ENCODE measurements around the gene IRAK3. TPM values are rescaled to one million over a fixed set of nuclear protein-coding genes. Genes with fewer than 3 reads are reported as not detected.

IRAK3 gene
- total and polyA plus RNA-seq, 8 donors, result 18.5 to 71.7 (median 35.7) TPM

GRCh38 chr12:66273147-66273546, 84.1 kb downstream of the IRAK3 start:
- no peak overlapping the region for H3K4me3 ChIP-seq
- H3K4me1 ChIP-seq, result peaks cover 0 to 20% of the 10 kb centered on the region in 2 donors
- no peak for ATAC-seq
- no peak for TF ChIP-seq CTCF (IDR thresholded peaks at IDR 0.05)
- H3K36me3 ChIP-seq, result no peaks in the 10 kb centered on the region
- no peaks in the 10 kb centered on the region for H3K9me3 ChIP-seq
- intact Hi-C loops (cut with DNase I), result loop anchor here in 1 of 2 donors (10.0 kb wide), 1 partner anchor 132 kb away; no protein-coding TSS in a partner anchor
- H3K27ac ChIP-seq, result no peak overlapping the region
- DNase-seq, result no peak
- no peaks in the 10 kb centered on the region for H3K27me3 ChIP-seq

- intact Hi-C loops (cut with DNase I), result loop anchor here in 1 of 2 donors (10.0 kb wide), 1 partner anchor 130 kb away; no protein-coding TSS in a partner anchor
- Histone ChIP-seq H3K27me3 (no peaks in the 10 kb centered on the region), H3K4me3 (no peak overlapping the region), H3K36me3 (no peaks in the 10 kb centered on the region), H3K9me3 (no peaks in the 10 kb centered on the region), H3K4me1 (peaks cover 0 to 14% of the 10 kb centered on the region in 2 donors), H3K27ac (no peak overlapping the region)
- ATAC-seq (no peak), DNase-seq (no peak)
- no peak for TF ChIP-seq CTCF (IDR thresholded peaks at IDR 0.05)
Measured at GRCh38 chr12:66275040-66275439, 86.0 kb downstream of the IRAK3 start.

DNA sequence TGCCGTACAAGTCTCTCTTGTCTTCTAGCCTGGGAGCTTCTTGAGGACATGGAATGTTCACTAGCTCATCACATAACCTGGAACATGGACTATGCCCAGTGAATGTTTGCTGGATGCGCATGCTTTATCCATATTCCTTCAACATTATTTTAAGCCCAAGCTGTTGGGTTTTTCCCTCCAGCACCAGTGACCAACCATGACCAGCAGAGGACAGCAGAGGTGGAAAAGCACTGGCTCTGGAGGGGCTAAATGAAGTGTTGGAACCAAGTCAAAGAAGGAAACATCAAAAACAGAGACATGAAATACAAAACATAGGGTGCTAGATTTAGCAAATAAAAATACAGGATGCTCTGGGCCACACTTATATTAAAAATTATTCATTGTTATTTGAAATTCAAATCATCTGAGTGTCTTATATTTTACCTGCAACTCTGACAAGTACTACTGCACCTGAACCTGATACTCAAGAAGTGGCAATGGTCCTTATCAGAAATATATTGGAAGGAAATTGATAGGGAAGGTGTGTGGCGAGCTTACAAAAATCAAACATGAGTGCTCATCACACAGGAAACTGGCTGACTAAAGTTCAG, 90.2 kb downstream of the IRAK3 start:
- Histone ChIP-seq H3K9me3 (peaks cover 0 to 2% of the 10 kb centered on the region in 2 donors), H3K4me3 (no peak overlapping the region), H3K4me1 (peaks cover 0 to 16% of the 10 kb centered on the region in 2 donors), H3K36me3 (no peaks in the 10 kb centered on the region), H3K27ac (no peak overlapping the region), H3K27me3 (no peaks in the 10 kb centered on the region)
- intact Hi-C loops (cut with DNase I), result loop anchor here in 1 of 2 donors (10.0 kb wide), 1 partner anchor 126 kb away; no protein-coding TSS in a partner anchor
- peak in 2 of 4 donors; percentile 7 to 27 for DNase-seq
- ATAC-seq, result peak; percentile 36
- TF ChIP-seq CTCF (IDR thresholded peaks at IDR 0.05), result peak in 1 of 2 donors; percentile 50

GRCh38 chr12:66280561-66280960, 91.5 kb downstream of the IRAK3 start:
- H3K27ac ChIP-seq, result no peak overlapping the region
- ATAC-seq, result peak; percentile 17
- H3K4me1 ChIP-seq, result peaks cover 0 to 16% of the 10 kb centered on the region in 2 donors
- H3K9me3 ChIP-seq, result peaks cover 0 to 2% of the 10 kb centered on the region in 2 donors
- no peaks in the 10 kb centered on the region for H3K27me3 ChIP-seq
- intact Hi-C loops (cut with DNase I), result no loop called here
- no peaks in the 10 kb centered on the region for H3K36me3 ChIP-seq
- no peak overlapping the region for H3K4me3 ChIP-seq
- no peak for DNase-seq
- no peak for TF ChIP-seq CTCF (IDR thresholded peaks at IDR 0.05)

DNA sequence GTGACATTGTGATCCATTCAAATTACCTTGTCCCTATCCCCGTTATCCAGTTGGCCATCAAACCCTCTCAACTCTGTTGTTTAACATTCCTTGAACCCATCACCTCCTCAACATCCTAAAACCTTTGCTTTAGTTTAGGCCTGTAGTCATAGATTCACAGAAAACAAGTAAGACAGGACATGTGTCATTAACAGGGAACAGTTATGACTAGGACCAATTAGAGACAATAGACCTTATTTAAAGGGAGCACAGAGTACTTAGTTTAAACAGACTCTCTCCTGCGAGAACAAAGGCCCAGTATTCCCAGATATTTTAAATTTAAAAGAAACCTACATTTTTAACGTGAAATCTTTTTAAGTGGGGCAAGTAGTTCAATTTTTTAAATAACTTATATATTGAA, 93.2 kb downstream of the IRAK3 start:
- TF ChIP-seq CTCF (IDR thresholded peaks at IDR 0.05), result no peak
- Histone ChIP-seq H3K27me3 (no peaks in the 10 kb centered on the region), H3K36me3 (no peaks in the 10 kb centered on the region), H3K4me3 (no peak overlapping the region), H3K9me3 (peaks cover 0 to 2% of the 10 kb centered on the region in 2 donors), H3K27ac (no peak overlapping the region), H3K4me1 (peaks cover 0 to 16% of the 10 kb centered on the region in 2 donors)
- ATAC-seq (no peak), DNase-seq (no peak)
- intact Hi-C loops (cut with DNase I), result no loop called here
